NCI-H510A (cell line): ENCODE results near the gene SPSB2.
A peak's percentile ranks its signal among the peaks of the same experiment; 100 is the strongest.
"Not testable (repeated sequence)": the region's sequence is repeated elsewhere in the genome, so short reads cannot be mapped to it uniquely, and the experiment has no call there.

Experiments
- DNase-seq: peaks from one replicate; lab custom pipeline; 2025; lab: John Stamatoyannopoulos, UW

SPSB2 gene

GRCh38 chr12:6902448-6902847, 29.3 kb upstream of the SPSB2 start:
- DNase-seq = no peak

- DNase-seq = no peak
Measured at GRCh38 chr12:6899837-6900519, 26.9 kb upstream of the SPSB2 start.

GRCh38 chr12:6899427-6899826, 26.3 kb upstream of the SPSB2 start:
- DNase-seq = no peak

- no peak for DNase-seq
Measured at GRCh38 chr12:6896846-6897435, 23.8 kb upstream of the SPSB2 start.

- no peak for DNase-seq
Measured at GRCh38 chr12:6894321-6894720, 21.2 kb upstream of the SPSB2 start.

DNA sequence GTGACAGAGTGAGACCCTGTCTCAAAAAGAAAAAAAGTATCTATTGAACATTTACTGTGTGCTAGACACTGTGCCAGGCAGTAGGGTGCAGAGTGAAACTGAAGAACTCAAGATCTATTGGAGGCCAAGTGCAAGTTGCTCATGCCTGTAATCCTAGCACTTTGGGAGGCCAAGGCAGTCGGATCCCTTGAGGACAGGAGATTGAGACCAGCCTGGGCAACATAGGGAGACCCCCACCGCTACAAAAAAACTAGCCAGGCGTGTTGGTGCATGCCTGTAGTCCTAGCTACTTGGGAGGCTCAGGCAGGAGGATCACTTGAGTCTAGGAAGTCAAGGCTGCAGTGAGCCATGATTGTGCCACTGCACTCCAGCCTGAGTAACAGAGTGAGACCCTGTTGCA, 19.6 kb upstream of the SPSB2 start:
- DNase-seq = not testable (repeated sequence)

DNA sequence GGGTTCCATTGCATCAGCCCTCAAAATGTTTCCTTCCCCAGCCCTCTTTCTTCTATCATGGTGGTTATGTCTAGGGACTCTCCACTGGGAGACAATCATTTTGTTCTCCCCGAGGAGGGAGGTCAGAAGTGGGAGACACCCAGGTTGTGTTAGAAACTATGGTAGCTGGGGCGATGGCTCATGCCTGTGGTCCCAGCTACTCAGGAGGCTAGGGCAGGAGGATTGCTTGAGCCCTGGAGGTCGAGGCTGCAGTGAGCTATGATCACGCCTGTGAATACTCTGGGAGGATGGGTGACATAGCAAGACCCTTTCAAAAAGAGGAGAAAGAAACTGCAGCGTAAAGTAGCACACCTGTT, 18.5 kb upstream of the SPSB2 start:
- DNase-seq = no peak

GRCh38 chr12:6890789-6891645, 17.9 kb upstream of the SPSB2 start:
- peak; percentile 84 for DNase-seq

- not testable (repeated sequence) for DNase-seq
Measured at GRCh38 chr12:6889775-6890573, 16.9 kb upstream of the SPSB2 start.

DNA sequence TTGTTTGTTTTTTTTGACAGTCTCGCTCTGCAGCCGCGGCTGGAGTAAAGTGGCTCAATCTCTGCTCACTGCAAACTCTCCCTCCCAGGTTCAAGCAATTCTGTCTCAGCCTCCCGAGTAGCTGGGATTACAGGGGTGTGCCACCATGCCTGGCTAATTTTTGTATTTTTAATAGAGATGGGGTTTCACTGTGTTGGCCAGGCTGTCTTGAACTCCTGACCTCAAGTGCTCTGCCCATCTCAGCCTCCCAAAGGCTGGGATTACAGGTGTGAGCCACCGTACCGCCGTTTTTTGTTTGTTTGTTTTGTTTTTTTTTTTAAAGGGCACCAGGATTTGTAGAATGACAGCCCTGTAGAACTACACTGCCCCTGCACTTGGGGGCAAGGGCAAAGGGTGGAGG, 15.7 kb upstream of the SPSB2 start:
- not testable (repeated sequence) for DNase-seq

DNA sequence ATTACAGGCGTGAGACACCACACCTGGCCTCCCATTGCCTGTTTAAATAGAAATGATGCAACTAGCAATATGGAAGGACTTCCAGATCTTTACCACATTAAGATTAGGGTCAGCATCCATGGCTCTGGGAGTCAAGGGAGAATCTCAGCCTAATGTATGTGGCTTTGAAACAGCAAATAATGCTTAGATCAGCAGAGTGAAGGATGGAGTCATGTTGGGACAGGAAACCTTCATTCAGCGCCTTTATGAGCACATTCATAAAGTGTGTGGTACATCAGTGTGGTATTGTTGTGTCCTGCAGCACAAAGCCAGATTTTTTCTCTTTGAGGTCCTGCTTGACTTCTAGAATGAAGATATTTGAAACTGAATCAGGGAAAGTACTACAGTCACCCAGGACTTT, 15.3 kb upstream of the SPSB2 start:
- no peak for DNase-seq

DNA sequence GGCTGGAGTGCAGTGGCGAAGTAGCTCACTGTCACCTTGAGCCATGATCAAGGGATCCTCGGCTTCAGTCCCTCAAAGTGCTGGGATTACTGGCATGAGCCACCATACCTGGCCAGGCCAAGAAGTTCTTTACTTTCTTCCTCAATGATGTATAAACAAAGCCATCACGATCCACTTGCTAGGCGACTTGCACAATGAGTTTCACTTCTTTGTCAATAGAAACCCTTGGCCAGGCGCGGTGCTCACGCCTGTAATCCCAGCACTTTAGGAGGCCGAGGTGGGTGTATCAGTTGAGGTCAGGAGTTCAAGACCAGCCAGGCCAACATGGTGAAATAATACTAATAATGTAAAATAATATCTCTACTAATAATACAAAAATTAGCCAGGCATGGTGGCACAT, 14.4 kb upstream of the SPSB2 start:
- no peak for DNase-seq

DNA sequence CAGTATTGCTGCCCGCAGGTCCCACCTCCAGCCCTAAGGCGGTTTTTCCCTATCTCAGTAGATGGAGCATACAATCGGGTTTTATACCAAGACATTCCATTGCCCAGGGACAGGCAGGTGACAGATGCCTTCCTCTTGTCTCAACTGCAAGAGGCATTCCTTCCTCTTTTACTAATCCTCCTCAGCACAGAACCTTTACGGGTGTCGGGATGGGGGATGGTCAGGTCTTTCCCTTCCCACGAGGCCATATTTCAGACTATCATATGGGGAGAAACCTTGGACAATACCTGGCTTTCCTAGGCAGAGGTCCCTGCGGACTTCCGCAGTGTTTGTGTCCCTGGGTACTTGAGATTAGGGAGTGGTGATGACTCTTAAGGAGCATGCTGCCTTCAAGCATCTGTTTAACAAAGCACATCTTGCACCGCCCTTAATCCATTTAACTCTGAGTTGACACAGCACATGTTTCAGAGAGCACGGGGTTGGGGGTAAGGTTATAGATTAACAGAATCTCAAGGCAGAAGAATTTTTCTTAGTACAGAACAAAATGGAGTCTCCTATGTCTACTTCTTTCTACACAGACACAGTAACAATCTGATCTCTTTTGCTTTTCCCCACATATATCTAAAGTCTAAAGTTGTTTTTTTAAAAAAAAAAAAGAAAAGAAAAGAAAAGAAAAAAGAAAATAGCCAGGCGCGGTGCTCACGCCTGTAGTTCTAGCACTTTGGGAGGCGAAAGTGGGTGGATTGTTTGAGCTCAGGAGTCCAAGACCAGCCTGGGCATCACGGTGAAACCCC, 13.3 kb upstream of the SPSB2 start:
- not testable (repeated sequence) for DNase-seq

GRCh38 chr12:6884539-6884938, 11.4 kb upstream of the SPSB2 start:
- DNase-seq = no peak

DNA sequence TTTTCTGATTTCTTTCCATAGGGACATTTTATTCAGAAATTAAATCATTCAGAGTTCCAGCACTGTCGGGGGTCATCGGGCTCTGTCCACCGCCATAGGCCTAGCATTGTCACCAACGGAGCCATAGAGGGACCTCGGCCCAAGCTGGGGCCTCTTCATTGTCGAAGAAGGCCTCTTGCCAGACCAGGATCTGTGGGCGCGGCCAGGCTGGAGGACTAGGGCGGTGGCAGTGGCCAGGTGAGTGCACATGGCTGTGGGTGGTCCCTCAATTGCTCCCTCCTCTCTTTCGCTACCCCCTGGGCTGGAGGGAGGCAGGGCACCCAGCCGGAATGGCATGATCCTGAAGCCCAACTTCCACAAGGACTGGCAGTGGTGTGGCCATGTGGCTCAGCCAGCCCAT, 10.6 kb upstream of the SPSB2 start:
- DNase-seq = no peak

DNA sequence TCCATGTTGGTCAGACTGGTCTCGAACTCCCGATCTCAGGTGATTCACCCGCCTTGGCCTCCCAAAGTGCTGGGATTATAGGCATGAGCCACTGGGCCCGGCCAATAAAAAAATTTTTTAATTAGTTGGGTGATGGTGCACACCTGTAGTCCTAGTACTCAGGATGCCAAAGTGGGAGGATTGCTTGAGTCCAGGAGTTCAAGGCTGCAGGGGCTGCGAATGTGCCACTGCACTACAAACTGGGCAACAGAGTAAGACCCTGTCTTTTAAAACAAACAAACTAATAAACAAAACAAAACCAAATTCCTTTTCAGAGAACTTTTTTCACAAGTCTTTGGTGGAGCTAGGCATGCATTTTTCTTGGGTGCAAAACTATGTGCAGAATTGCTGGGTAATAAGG, 10.1 kb upstream of the SPSB2 start:
- no peak for DNase-seq

- DNase-seq = not testable (repeated sequence)
Measured at GRCh38 chr12:6879824-6880223, 6.7 kb upstream of the SPSB2 start.

DNA sequence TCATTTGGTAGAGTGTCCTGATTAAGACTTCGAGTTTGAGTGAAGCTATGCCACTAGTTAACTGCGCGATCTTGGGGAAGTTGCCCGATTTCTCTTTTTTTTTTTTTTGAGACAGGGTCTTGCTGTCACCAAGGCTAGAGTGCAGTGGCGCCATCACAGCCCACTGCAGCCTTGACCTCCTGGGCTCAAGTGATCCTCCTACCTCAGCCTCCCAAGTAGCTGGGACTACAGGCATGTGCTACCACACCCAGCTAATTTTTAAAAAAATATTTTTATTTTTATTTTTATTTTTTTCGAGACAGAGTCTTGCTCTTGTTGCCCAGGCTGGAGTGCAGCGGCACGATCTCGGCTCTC, 889 bp upstream of the SPSB2 start:
- not testable (repeated sequence) for DNase-seq

GRCh38 chr12:6872073-6873048, 742 bp downstream of the SPSB2 start:
- no peak for DNase-seq
